ENCODE measurements around the gene MERTK. TPM values are rescaled to one million over a fixed set of nuclear protein-coding genes. Genes with fewer than 3 reads are reported as not detected.

MERTK gene
- total and polyA plus RNA-seq, 2 donors from 2014 or later = 9.2 to 32.2 TPM

- TF ChIP-seq CTCF (IDR thresholded peaks at IDR 0.05; ENCODE audit: borderline replicate concordance, extremely low read depth, insufficient read depth) = no peak
- intact Hi-C loops (cut with DNase I) = no loop called here
- H3K4me1 ChIP-seq (ENCODE audit: control insufficient read depth in 2 of 3, insufficient read depth in 2 of 3, low read depth in 1 of 3, low read length in 3 of 3) = peaks cover 0 to 5% (median 0%) of the 10 kb centered on the region in 3 donors
- no peak overlapping the region for H3K4me3 ChIP-seq (ENCODE audit: low read length in 3 of 3)
- no peaks in the 10 kb centered on the region for H3K27me3 ChIP-seq (ENCODE audit: control insufficient read depth, insufficient read depth, low read length)
- H3K9ac ChIP-seq (ENCODE audit: low read length in 3 of 3) = no peak overlapping the region
- H3K9me3 ChIP-seq (ENCODE audit: control insufficient read depth in 2 of 3, insufficient read depth in 1 of 3, low read length in 3 of 3) = no peaks in the 10 kb centered on the region
- H3K27ac ChIP-seq (ENCODE audit: low read depth in 2 of 2, low read length in 2 of 2) = peak overlapping the region in 1 of 2 donors; percentile 42
- H3K36me3 ChIP-seq (ENCODE audit: control insufficient read depth in 2 of 3, insufficient read depth in 3 of 3, low read length in 3 of 3) = peaks cover 0 to 3% (median 0%) of the 10 kb centered on the region in 3 donors
- DNase-seq (peak in 1 of 5 donors; percentile 15), FAIRE-seq (no peak)
Observed at GRCh38 chr2:111954602-111955332, 56.4 kb downstream of the MERTK start.

- Histone ChIP-seq H3K4me3 (ENCODE audit: low read length in 3 of 3) (no peak overlapping the region), H3K36me3 (ENCODE audit: control insufficient read depth in 2 of 3, insufficient read depth in 3 of 3, low read length in 3 of 3) (no peaks in the 10 kb centered on the region), H3K27ac (ENCODE audit: low read depth in 2 of 2, low read length in 2 of 2) (peak overlapping the region in 1 of 2 donors; percentile 52), H3K9ac (ENCODE audit: low read length in 3 of 3) (no peak overlapping the region), H3K27me3 (ENCODE audit: control insufficient read depth, insufficient read depth, low read length) (no peaks in the 10 kb centered on the region), H3K4me1 (ENCODE audit: control insufficient read depth in 2 of 3, insufficient read depth in 2 of 3, low read depth in 1 of 3, low read length in 3 of 3) (peaks cover 0 to 5% (median 0%) of the 10 kb centered on the region in 3 donors), H3K9me3 (ENCODE audit: control insufficient read depth in 2 of 3, insufficient read depth in 1 of 3, low read length in 3 of 3) (no peaks in the 10 kb centered on the region)
- FAIRE-seq = no peak
- peak in 1 of 5 donors; percentile 82 for DNase-seq
- intact Hi-C loops (cut with DNase I) = no loop called here
- no peak for TF ChIP-seq CTCF (IDR thresholded peaks at IDR 0.05; ENCODE audit: borderline replicate concordance, extremely low read depth, insufficient read depth)
Observed at GRCh38 chr2:111957872-111958354, 59.5 kb downstream of the MERTK start.

- FAIRE-seq (no peak), DNase-seq (no peak)
- H3K9ac ChIP-seq (ENCODE audit: low read length in 3 of 3) = no peak overlapping the region
- no peak overlapping the region for H3K27ac ChIP-seq (ENCODE audit: low read depth in 2 of 2, low read length in 2 of 2)
- TF ChIP-seq CTCF (IDR thresholded peaks at IDR 0.05; ENCODE audit: borderline replicate concordance, extremely low read depth, insufficient read depth) = no peak
- H3K4me1 ChIP-seq (ENCODE audit: control insufficient read depth in 2 of 3, insufficient read depth in 2 of 3, low read depth in 1 of 3, low read length in 3 of 3) = peaks cover 0 to 5% (median 0%) of the 10 kb centered on the region in 3 donors
- H3K9me3 ChIP-seq (ENCODE audit: control insufficient read depth in 2 of 3, insufficient read depth in 1 of 3, low read length in 3 of 3) = no peaks in the 10 kb centered on the region
- H3K36me3 ChIP-seq (ENCODE audit: control insufficient read depth in 2 of 3, insufficient read depth in 3 of 3, low read length in 3 of 3) = no peaks in the 10 kb centered on the region
- no peaks in the 10 kb centered on the region for H3K27me3 ChIP-seq (ENCODE audit: control insufficient read depth, insufficient read depth, low read length)
- intact Hi-C loops (cut with DNase I) = no loop called here
- no peak overlapping the region for H3K4me3 ChIP-seq (ENCODE audit: low read length in 3 of 3)
Observed at GRCh38 chr2:111958901-111959300, 60.5 kb downstream of the MERTK start.

Data from kidney (tissue), 14 donors.